GM23338 (cell line): ENCODE results near the gene UNK. TPM values are rescaled to one million over a fixed set of nuclear protein-coding genes. Genes with fewer than 3 reads are reported as not detected.

Experiments
- ATAC-seq: fragments of 200-7000 bp; cut with Tn5 transposase; 3 replicates; pipeline ENCODE4 v1.9.1; 2020
- DNase-seq: peaks from one replicate; pipeline ENCODE4 v3.0.0-alpha.2; 2015; ENCODE audit warnings: low spot score
- H2AFZ ChIP-seq: fragments of 200-600 bp; sonication (generic); 2 replicates; pipeline ENCODE4 v1.8.0; 2016; ENCODE audit warnings: antibody characterized with exemption, mild to moderate bottlenecking, moderate library complexity
- H3F3A ChIP-seq: fragments of 200-600 bp; sonication (generic); replicated peaks from 2 replicates; pipeline ENCODE4 v1.8.0; 2017; ENCODE audit warnings: antibody characterized with exemption, mixed run types, low read depth
- H3K27ac ChIP-seq: fragments of 200-600 bp; sonication (generic); 2 replicates; pipeline ENCODE4 v1.6.1; 2016; ENCODE audit warnings: low read depth
- H3K27me3 ChIP-seq: fragments of 200-600 bp; sonication (generic); 2 replicates; pipeline ENCODE4 v1.8.0; 2016; ENCODE audit warnings: mild to moderate bottlenecking, mixed run types, moderate library complexity; ENCODE audit not compliant: insufficient read depth
- H3K36me3 ChIP-seq: fragments of 200-600 bp; sonication (generic); 2 replicates; pipeline ENCODE4 v1.8.0; 2016; ENCODE audit warnings: mild to moderate bottlenecking; ENCODE audit not compliant: insufficient read depth
- H3K4me1 ChIP-seq: fragments of 200-600 bp; sonication (generic); 2 replicates; pipeline ENCODE4 v1.8.0; 2016; ENCODE audit warnings: mild to moderate bottlenecking, moderate library complexity; ENCODE audit not compliant: insufficient read depth
- H3K4me2 ChIP-seq: fragments of 200-600 bp; sonication (generic); 2 replicates; pipeline ENCODE4 v1.7.1; 2017; ENCODE audit warnings: mixed run types
- H3K4me3 ChIP-seq: fragments of 200-600 bp; sonication (generic); 2 replicates; pipeline ENCODE4 v1.6.1; 2016; ENCODE audit warnings: mixed run types
- H3K79me2 ChIP-seq: fragments of 200-600 bp; sonication (generic); replicated peaks from 2 replicates; pipeline ENCODE4 v1.8.0; 2017; ENCODE audit warnings: mild to moderate bottlenecking; ENCODE audit not compliant: insufficient read depth
- H3K9me2 ChIP-seq: fragments of 200-600 bp; sonication (generic); 2 replicates; pipeline ENCODE4 v1.8.0; 2017; ENCODE audit not compliant: insufficient read depth
- H4K20me1 ChIP-seq: fragments of 200-600 bp; sonication (generic); replicated peaks from 2 replicates; pipeline ENCODE4 v1.8.0; 2017; ENCODE audit warnings: mild to moderate bottlenecking; ENCODE audit not compliant: insufficient read depth
- H3K27ac Mint-ChIP-seq: 2 replicates; pipeline ENCODE4 v1.8.0; 2020; ENCODE audit warnings: inconsistent platforms, mild to moderate bottlenecking, moderate library complexity, mixed read lengths
- H3K27me3 Mint-ChIP-seq: 3 replicates; pipeline ENCODE4 v1.8.0; 2022; ENCODE audit warnings: low read depth, mild to moderate bottlenecking, moderate library complexity, mixed read lengths, inconsistent platforms; ENCODE audit not compliant: insufficient read depth, poor library complexity
- H3K36me3 Mint-ChIP-seq: 3 replicates; pipeline ENCODE4 v1.8.0; 2021; ENCODE audit warnings: low read depth, mild to moderate bottlenecking, inconsistent platforms, moderate library complexity, mixed read lengths
- H3K4me1 Mint-ChIP-seq: 3 replicates; pipeline ENCODE4 v1.8.0; 2020; ENCODE audit warnings: mild to moderate bottlenecking, inconsistent platforms, mixed read lengths
- H3K4me3 Mint-ChIP-seq: 3 replicates; pipeline ENCODE4 v1.8.0; 2021; ENCODE audit warnings: moderate library complexity, mild to moderate bottlenecking, inconsistent platforms, mixed read lengths
- H3K9me3 Mint-ChIP-seq: 3 replicates; pipeline ENCODE4 v1.8.0; 2020; ENCODE audit warnings: moderate library complexity, mild to moderate bottlenecking, inconsistent platforms, mixed read lengths
- ETS1 ChIP-seq: IDR thresholded peaks from 2 replicates; pipeline ENCODE4 v1.6.1; 2016; ENCODE audit warnings: antibody characterized with exemption
- JUNB ChIP-seq: IDR thresholded peaks from one replicate; pipeline ENCODE4 v1.6.1; 2016; ENCODE audit warnings: antibody characterized with exemption; ENCODE audit not compliant: unreplicated experiment
- POLR2AphosphoS5 ChIP-seq: IDR thresholded peaks from 2 replicates; pipeline ENCODE4 v1.6.1; 2016; ENCODE audit warnings: antibody characterized with exemption, low read depth
- STAT1 ChIP-seq: IDR thresholded peaks from one replicate; pipeline ENCODE4 v1.6.1; 2016; ENCODE audit warnings: antibody characterized with exemption; ENCODE audit not compliant: unreplicated experiment
- ZNF114 ChIP-seq: fragments of 250-450 bp; sonication (Bioruptor Pico); IDR thresholded peaks from 2 replicates; pipeline ENCODE4 v1.5.0; 2020; ENCODE audit warnings: mild to moderate bottlenecking, moderate library complexity
- polyA plus RNA-seq: library from polyadenylated mRNA; unstranded; fragments of >200 nt; fragmentation: Nextera tagmentation; extraction: Ambion mirVana; gene quantifications from 2 replicates; pipeline ENCODE4 v1.2.1, GENCODE V29; 2016
- total RNA-seq: library from RNA; depleted of rRNA; stranded (reverse); fragments of >200 nt; shearing (Covaris generic); gene quantifications from 2 replicates; pipeline ENCODE4 v1.2.3, GENCODE V29; 2014
- TF ChIP-seq, protein P1 (sequence below), 2 experiments: fragments of 200-600 bp in 1 of 2; sonication (generic) in 1 of 2; conservative IDR thresholded peaks; 2 replicates each; pipeline versions ENCODE4 v1.5.1 to v1.6.1; 2016 to 2017; ENCODE audit warnings: antibody characterized with exemption in 2 of 2, low read depth in 2 of 2, mild to moderate bottlenecking in 2 of 2, moderate library complexity in 1 of 2
- TF ChIP-seq, protein P2 (sequence below): fragments of 250-450 bp; sonication (Bioruptor Pico); IDR thresholded peaks from 2 replicates; pipeline ENCODE4 v1.5.0; 2020; ENCODE audit warnings: mild to moderate bottlenecking, moderate library complexity

Gene UNK
- total and polyA plus RNA-seq, 2 experiments from 2014 or later, result 21.8 to 65.2 TPM

DNA sequence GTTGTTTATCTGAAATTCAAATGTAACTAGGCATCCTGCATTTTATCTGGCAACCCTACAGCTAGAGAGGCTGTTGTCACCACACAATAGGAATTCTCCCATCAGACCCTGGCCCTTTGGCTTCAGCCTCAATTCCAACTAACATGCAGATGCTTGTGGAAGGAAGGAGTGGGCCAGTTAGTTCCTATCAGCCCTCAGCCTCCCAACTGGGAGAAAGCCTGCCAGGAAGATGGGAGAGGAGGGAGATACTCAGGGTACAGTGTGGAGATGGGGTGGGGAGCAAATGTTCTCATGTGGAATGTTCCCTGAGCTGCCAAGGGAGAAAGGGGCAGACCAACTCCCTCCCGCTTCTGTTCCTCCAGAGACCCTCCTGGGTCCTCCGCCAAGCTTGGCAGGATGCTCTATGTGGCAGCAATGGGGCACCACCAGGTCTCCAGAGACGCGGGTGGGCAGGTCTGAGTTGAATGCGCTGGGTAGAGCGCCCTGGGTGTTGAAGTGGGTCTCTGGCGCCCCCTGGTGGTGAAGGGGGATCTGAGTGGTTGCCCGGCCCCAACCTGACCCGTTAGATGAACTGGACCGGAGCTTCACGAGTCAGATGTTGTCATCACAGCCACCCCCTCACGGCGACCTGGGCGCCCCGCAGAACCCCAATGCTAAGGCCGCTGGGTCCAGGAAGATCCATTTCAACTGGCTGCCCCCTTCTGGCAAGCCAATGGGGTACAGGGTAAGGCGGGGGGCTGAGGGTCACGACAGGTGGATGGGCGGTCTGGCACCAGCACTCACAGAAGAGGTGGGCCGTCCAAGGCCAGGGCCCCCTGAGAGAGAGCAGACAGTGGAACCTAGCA, 34.8 kb upstream of the UNK start:
- Histone ChIP-seq H4K20me1 (no peaks in the 10 kb centered on the region), H3K36me3 (no peaks in the 10 kb centered on the region), H3K9me2 (no peaks in the 10 kb centered on the region), H3K27me3 (no peaks in the 10 kb centered on the region), H3K4me2 (0 out of 2 replicates have a peak overlapping the region, but pooled peaks have one; percentile 48), H2AFZ (no peak overlapping the region), H3F3A (peaks cover 7% of the 10 kb centered on the region; the same call in 1 of the 2 replicates), H3K4me1 (no peaks in the 10 kb centered on the region), H3K27ac (no peak overlapping the region), H3K4me3 (no peak overlapping the region), H3K79me2 (no peaks in the 10 kb centered on the region)
- no peaks in the 10 kb centered on the region for H3K9me3 Mint-ChIP-seq
- H3K4me3 Mint-ChIP-seq, result peak overlapping the region; percentile 19; the same call in 1 of the 3 replicates
- H3K27ac Mint-ChIP-seq, result no peak overlapping the region
- H3K36me3 Mint-ChIP-seq, result no peaks in the 10 kb centered on the region
- DNase-seq, result peak; percentile 94
- TF ChIP-seq, protein P1, sequence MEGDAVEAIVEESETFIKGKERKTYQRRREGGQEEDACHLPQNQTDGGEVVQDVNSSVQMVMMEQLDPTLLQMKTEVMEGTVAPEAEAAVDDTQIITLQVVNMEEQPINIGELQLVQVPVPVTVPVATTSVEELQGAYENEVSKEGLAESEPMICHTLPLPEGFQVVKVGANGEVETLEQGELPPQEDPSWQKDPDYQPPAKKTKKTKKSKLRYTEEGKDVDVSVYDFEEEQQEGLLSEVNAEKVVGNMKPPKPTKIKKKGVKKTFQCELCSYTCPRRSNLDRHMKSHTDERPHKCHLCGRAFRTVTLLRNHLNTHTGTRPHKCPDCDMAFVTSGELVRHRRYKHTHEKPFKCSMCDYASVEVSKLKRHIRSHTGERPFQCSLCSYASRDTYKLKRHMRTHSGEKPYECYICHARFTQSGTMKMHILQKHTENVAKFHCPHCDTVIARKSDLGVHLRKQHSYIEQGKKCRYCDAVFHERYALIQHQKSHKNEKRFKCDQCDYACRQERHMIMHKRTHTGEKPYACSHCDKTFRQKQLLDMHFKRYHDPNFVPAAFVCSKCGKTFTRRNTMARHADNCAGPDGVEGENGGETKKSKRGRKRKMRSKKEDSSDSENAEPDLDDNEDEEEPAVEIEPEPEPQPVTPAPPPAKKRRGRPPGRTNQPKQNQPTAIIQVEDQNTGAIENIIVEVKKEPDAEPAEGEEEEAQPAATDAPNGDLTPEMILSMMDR (conservative IDR thresholded peaks at IDR 0.05; ENCODE audit: low read depth in 2 of 2), result peak; percentile 82 to 93
- no peak for TF ChIP-seq JUNB
- H3K27me3 Mint-ChIP-seq, result peaks cover 19% of the 10 kb centered on the region
- peak; percentile 67 for ATAC-seq
- H3K4me1 Mint-ChIP-seq, result peaks cover 3% of the 10 kb centered on the region

DNA sequence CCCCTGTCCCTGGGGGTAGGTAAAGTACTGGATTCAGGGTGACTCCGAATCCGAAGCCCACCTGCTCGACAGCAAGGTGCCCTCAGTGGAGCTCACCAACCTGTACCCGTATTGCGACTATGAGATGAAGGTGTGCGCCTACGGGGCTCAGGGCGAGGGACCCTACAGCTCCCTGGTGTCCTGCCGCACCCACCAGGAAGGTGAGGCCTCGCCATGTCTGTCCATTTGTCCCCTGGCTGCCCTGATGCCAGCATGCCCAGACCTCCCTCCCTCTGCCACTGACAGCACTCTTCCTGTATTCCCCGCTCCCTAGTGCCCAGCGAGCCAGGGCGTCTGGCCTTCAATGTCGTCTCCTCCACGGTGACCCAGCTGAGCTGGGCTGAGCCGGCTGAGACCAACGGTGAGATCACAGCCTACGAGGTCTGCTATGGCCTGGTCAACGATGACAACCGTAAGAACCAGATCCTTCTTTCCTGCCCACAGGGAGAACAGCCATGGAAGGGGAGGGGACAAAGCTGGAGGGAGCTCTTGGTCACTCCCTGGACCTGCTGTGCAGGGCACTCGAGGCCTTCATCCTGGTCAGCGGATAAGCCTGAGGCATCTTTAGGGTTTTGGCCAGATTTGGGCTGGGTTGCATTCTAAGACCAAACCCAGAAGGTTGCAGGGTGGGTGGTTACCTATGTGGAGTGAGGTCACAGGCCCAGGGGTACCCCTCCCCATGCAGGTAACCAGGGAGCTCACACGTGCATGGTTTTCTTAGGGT, 33.8 kb upstream of the UNK start:
- Histone ChIP-seq H3F3A (peaks cover 7% of the 10 kb centered on the region; the same call in 1 of the 2 replicates), H3K27me3 (no peaks in the 10 kb centered on the region), H3K36me3 (no peaks in the 10 kb centered on the region), H3K4me3 (no peak overlapping the region), H3K4me2 (no peak overlapping the region), H3K79me2 (no peaks in the 10 kb centered on the region), H4K20me1 (no peaks in the 10 kb centered on the region), H3K9me2 (no peaks in the 10 kb centered on the region), H2AFZ (no peak overlapping the region), H3K27ac (no peak overlapping the region), H3K4me1 (no peaks in the 10 kb centered on the region)
- no peak for DNase-seq
- TF ChIP-seq POLR2AphosphoS5 (no peak), ZNF114 (no peak), JUNB (no peak), STAT1 (no peak), ETS1 (no peak)
- TF ChIP-seq, protein P2, sequence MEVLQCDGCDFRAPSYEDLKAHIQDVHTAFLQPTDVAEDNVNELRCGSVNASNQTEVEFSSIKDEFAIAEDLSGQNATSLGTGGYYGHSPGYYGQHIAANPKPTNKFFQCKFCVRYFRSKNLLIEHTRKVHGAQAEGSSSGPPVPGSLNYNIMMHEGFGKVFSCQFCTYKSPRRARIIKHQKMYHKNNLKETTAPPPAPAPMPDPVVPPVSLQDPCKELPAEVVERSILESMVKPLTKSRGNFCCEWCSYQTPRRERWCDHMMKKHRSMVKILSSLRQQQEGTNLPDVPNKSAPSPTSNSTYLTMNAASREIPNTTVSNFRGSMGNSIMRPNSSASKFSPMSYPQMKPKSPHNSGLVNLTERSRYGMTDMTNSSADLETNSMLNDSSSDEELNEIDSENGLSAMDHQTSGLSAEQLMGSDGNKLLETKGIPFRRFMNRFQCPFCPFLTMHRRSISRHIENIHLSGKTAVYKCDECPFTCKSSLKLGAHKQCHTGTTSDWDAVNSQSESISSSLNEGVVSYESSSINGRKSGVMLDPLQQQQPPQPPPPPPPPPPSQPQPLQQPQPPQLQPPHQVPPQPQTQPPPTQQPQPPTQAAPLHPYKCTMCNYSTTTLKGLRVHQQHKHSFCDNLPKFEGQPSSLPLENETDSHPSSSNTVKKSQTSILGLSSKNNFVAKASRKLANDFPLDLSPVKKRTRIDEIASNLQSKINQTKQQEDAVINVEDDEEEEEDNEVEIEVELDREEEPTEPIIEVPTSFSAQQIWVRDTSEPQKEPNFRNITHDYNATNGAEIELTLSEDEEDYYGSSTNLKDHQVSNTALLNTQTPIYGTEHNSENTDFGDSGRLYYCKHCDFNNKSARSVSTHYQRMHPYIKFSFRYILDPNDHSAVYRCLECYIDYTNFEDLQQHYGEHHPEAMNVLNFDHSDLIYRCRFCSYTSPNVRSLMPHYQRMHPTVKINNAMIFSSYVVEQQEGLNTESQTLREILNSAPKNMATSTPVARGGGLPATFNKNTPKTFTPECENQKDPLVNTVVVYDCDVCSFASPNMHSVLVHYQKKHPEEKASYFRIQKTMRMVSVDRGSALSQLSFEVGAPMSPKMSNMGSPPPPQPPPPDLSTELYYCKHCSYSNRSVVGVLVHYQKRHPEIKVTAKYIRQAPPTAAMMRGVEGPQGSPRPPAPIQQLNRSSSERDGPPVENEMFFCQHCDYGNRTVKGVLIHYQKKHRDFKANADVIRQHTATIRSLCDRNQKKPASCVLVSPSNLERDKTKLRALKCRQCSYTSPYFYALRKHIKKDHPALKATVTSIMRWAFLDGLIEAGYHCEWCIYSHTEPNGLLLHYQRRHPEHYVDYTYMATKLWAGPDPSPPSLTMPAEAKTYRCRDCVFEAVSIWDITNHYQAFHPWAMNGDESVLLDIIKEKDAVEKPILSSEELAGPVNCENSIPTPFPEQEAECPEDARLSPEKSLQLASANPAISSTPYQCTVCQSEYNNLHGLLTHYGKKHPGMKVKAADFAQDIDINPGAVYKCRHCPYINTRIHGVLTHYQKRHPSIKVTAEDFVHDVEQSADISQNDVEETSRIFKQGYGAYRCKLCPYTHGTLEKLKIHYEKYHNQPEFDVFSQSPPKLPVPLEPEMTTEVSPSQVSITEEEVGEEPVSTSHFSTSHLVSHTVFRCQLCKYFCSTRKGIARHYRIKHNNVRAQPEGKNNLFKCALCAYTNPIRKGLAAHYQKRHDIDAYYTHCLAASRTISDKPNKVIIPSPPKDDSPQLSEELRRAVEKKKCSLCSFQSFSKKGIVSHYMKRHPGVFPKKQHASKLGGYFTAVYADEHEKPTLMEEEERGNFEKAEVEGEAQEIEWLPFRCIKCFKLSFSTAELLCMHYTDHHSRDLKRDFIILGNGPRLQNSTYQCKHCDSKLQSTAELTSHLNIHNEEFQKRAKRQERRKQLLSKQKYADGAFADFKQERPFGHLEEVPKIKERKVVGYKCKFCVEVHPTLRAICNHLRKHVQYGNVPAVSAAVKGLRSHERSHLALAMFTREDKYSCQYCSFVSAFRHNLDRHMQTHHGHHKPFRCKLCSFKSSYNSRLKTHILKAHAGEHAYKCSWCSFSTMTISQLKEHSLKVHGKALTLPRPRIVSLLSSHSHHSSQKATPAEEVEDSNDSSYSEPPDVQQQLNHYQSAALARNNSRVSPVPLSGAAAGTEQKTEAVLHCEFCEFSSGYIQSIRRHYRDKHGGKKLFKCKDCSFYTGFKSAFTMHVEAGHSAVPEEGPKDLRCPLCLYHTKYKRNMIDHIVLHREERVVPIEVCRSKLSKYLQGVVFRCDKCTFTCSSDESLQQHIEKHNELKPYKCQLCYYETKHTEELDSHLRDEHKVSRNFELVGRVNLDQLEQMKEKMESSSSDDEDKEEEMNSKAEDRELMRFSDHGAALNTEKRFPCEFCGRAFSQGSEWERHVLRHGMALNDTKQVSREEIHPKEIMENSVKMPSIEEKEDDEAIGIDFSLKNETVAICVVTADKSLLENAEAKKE (CRISPR knock-in tag), result no peak
- ATAC-seq, result no peak
- Mint-ChIP-seq H3K4me1 (peaks cover 6% of the 10 kb centered on the region), H3K27ac (no peak overlapping the region), H3K4me3 (no peak overlapping the region), H3K27me3 (peaks cover 22% of the 10 kb centered on the region), H3K36me3 (no peaks in the 10 kb centered on the region), H3K9me3 (no peaks in the 10 kb centered on the region)
